Sigmoid colon (tissue), 7 donors: ENCODE data around the gene SLC3A2. TPM values are rescaled to one million over a fixed set of nuclear protein-coding genes. Genes with fewer than 3 reads are reported as not detected.

Experiments used
- DNase-seq: peaks from one replicate; pipeline ENCODE4 v3.0.0-alpha.2; 2019
- H3K27ac ChIP-seq, 4 donors: fragments of 200-600 bp; sonication (generic); one replicate each; pipeline ENCODE4 v1.5.1; 2016 to 2019; ENCODE audit warnings: mild to moderate bottlenecking in 1 of 4
- H3K27me3 ChIP-seq, 3 donors: fragments of 200-600 bp; sonication (generic); one replicate each; pipeline ENCODE4 v1.5.1; 2019; ENCODE audit warnings: mild to moderate bottlenecking in 1 of 3
- H3K36me3 ChIP-seq, 4 donors: fragments of 200-600 bp; sonication (generic); one replicate each; pipeline ENCODE4 v1.5.1; 2016 to 2019
- H3K4me1 ChIP-seq, 4 donors: fragments of 200-600 bp; sonication (generic); one replicate each; pipeline ENCODE4 v1.5.1; 2017 to 2019
- H3K4me3 ChIP-seq, 4 donors: fragments of 200-600 bp; sonication (generic); one replicate each; pipeline ENCODE4 v1.5.1; 2017 to 2019; ENCODE audit warnings: mild to moderate bottlenecking in 2 of 4, moderate library complexity in 1 of 4
- H3K9me3 ChIP-seq, 4 donors: fragments of 200-600 bp in 3 of 4; sonication (generic) in 3 of 4; one replicate each; pipeline versions ENCODE4 v1.5.1 to v1.6.1; 2013 to 2019
- CTCF ChIP-seq, 4 experiments: fragments of 450-650 bp in 3 of 4; fragments of 200-600 bp in 1 of 4; IDR thresholded peaks; one replicate each; pipeline ENCODE4 v1.5.1; 2016 to 2019; ENCODE audit warnings: antibody characterized with exemption in 4 of 4, mild to moderate bottlenecking in 3 of 4, moderate library complexity in 2 of 4
- EP300 ChIP-seq, 4 donors: sonication (generic); formaldehyde crosslinking; IDR thresholded peaks; one replicate each; pipeline ENCODE4 v1.6.1; 2017; ENCODE audit warnings: antibody characterized with exemption in 4 of 4
- POLR2A ChIP-seq, 2 donors: fragments of 450-650 bp; IDR thresholded peaks; one replicate each; pipeline ENCODE4 v1.6.1; 2016; ENCODE audit warnings: antibody characterized with exemption in 2 of 2, mild to moderate bottlenecking in 2 of 2, moderate library complexity in 2 of 2
- POLR2AphosphoS5 ChIP-seq, 4 donors: sonication (generic); formaldehyde crosslinking; IDR thresholded peaks; one replicate each; pipeline ENCODE4 v1.6.1; 2017; ENCODE audit warnings: antibody characterized with exemption in 4 of 4
- WGBS, 2 donors: extraction: QIAGEN DNeasy Blood & Tissue Kit; methylation state at CpG; one replicate each; pipeline ENCODE4 v1.1.7; 2013; 5-methylcytosine and 5-hydroxymethylcytosine counted together
- intact Hi-C: fragments of 100-400 bp; cut with DNase I; formaldehyde crosslinking; loops from one replicate; pipeline ENCODE4 v1.15.1; 2023
- polyA plus RNA-seq, 3 donors: library from polyadenylated mRNA; stranded (reverse); fragments of 200-250 nt; gene quantifications; one replicate each; pipeline ENCODE4 v1.2.3, GENCODE V29; 2013
- total RNA-seq, 4 donors: library from RNA; depleted of rRNA; stranded (reverse); fragments of >200 nt; gene quantifications; one replicate each; pipeline ENCODE4 v1.1.0, GENCODE V29; 2016
- donor health status: healthy with polysubstance abuse.
- donor health status: Bipolar disorder and iron deficiency.
- donor health status: healthy.

Gene SLC3A2
- total and polyA plus RNA-seq, 7 donors = 16.8 to 128 (median 47.9) TPM

- peaks cover 0 to 34% (median 30%) of the 10 kb centered on the region in 4 donors for H3K4me1 ChIP-seq
- TF ChIP-seq POLR2A (IDR thresholded peaks at IDR 0.05) (no peak), EP300 (IDR thresholded peaks at IDR 0.05) (no peak), CTCF (IDR thresholded peaks at IDR 0.05) (no peak), POLR2AphosphoS5 (IDR thresholded peaks at IDR 0.05) (no peak)
- peaks cover 46 to 57% (median 55%) of the 10 kb centered on the region in 3 donors for H3K27me3 ChIP-seq
- no peaks in the 10 kb centered on the region for H3K9me3 ChIP-seq
- peak overlapping the region in 2 of 4 donors; percentile 41 for H3K4me3 ChIP-seq
- 13 to 14% methylated on average over 53 of the region's 53 CpGs for WGBS, 2 donors
- no peak for DNase-seq
- no peak overlapping the region for H3K27ac ChIP-seq
- intact Hi-C loops = no loop called here
- no peaks in the 10 kb centered on the region for H3K36me3 ChIP-seq
Observed at GRCh38 chr11:62926680-62927455, 46.2 kb downstream of the SLC3A2 start.

- no peak for DNase-seq
- TF ChIP-seq CTCF (IDR thresholded peaks at IDR 0.05) (no peak), EP300 (IDR thresholded peaks at IDR 0.05) (no peak), POLR2A (IDR thresholded peaks at IDR 0.05) (no peak), POLR2AphosphoS5 (IDR thresholded peaks at IDR 0.05) (no peak)
- no peaks in the 10 kb centered on the region for H3K36me3 ChIP-seq
- no peak overlapping the region for H3K27ac ChIP-seq
- intact Hi-C loops = no loop called here
- peaks cover 36 to 45% (median 44%) of the 10 kb centered on the region in 3 donors for H3K27me3 ChIP-seq
- H3K4me1 ChIP-seq = peaks cover 0 to 30% (median 28%) of the 10 kb centered on the region in 4 donors
- H3K9me3 ChIP-seq = no peaks in the 10 kb centered on the region
- H3K4me3 ChIP-seq = no peak overlapping the region
- 30 to 39% methylated on average over 13 of the region's 13 CpGs for WGBS, 2 donors
Observed at GRCh38 chr11:62928011-62928410, 47.3 kb downstream of the SLC3A2 start.

GRCh38 chr11:62930157-62930556, 49.5 kb downstream of the SLC3A2 start:
- WGBS, 2 donors = 49 to 59% methylated on average over 4 of the region's 4 CpGs
- Histone ChIP-seq H3K27me3 (peaks cover 23 to 25% (median 24%) of the 10 kb centered on the region in 3 donors), H3K36me3 (no peaks in the 10 kb centered on the region), H3K4me1 (peaks cover 0 to 18% (median 15%) of the 10 kb centered on the region in 4 donors), H3K4me3 (no peak overlapping the region), H3K27ac (no peak overlapping the region), H3K9me3 (no peaks in the 10 kb centered on the region)
- no peak for DNase-seq
- intact Hi-C loops = no loop called here
- TF ChIP-seq EP300 (IDR thresholded peaks at IDR 0.05) (no peak), POLR2AphosphoS5 (IDR thresholded peaks at IDR 0.05) (no peak), POLR2A (IDR thresholded peaks at IDR 0.05) (no peak), CTCF (IDR thresholded peaks at IDR 0.05) (no peak)

GRCh38 chr11:62930666-62931065, 50.0 kb downstream of the SLC3A2 start:
- TF ChIP-seq POLR2A (IDR thresholded peaks at IDR 0.05) (no peak), POLR2AphosphoS5 (IDR thresholded peaks at IDR 0.05) (no peak), EP300 (IDR thresholded peaks at IDR 0.05) (no peak), CTCF (IDR thresholded peaks at IDR 0.05) (no peak)
- Histone ChIP-seq H3K36me3 (no peaks in the 10 kb centered on the region), H3K4me3 (no peak overlapping the region), H3K27ac (no peak overlapping the region), H3K4me1 (peaks cover 0 to 15% (median 13%) of the 10 kb centered on the region in 4 donors), H3K9me3 (no peaks in the 10 kb centered on the region), H3K27me3 (peaks cover 17 to 20% (median 19%) of the 10 kb centered on the region in 3 donors)
- intact Hi-C loops = no loop called here
- DNase-seq = no peak
- 58 to 65% methylated on average over 1 of the region's 1 CpG for WGBS, 2 donors
